ENCODE results near the gene UBAC1. TPM values are rescaled to one million over a fixed set of nuclear protein-coding genes. Genes with fewer than 3 reads are reported as not detected.

The UBAC1 gene
- total and polyA plus RNA-seq, 11 donors, result 71.1 to 140 (median 100) TPM

GRCh38 chr9:135989722-135990467 lies 28.7 kb upstream of the UBAC1 start:
- H3K4me1 ChIP-seq, result peaks cover 10 to 56% (median 32%) of the 10 kb centered on the region in 12 donors
- ATAC-seq (no peak), DNase-seq (peak in 1 of 5 donors; percentile 77)
- no peaks in the 10 kb centered on the region for H3K27me3 ChIP-seq
- TF ChIP-seq CTCF (IDR thresholded peaks at IDR 0.05) (no peak), POLR2A (IDR thresholded peaks at IDR 0.05) (no peak)
- H3K9me3 ChIP-seq, result no peaks in the 10 kb centered on the region
- 35 to 75% (median 52%) methylated on average over 12 to 36 of the region's 36 CpGs for WGBS, 4 donors
- peak overlapping the region in 1 of 12 donors; percentile 5 for H3K27ac ChIP-seq
- intact Hi-C loops (cut with DNase I), result loop anchor here in 1 of 10 donors (10.0 kb wide), 1 partner anchor 55 kb away; no protein-coding TSS in a partner anchor
- H3K36me3 ChIP-seq, result no peaks in the 10 kb centered on the region
- peak overlapping the region in 4 of 12 donors; percentile 12 to 31 (median 19) for H3K4me3 ChIP-seq

GRCh38 chr9:135989157-135989556 lies 28.0 kb upstream of the UBAC1 start:
- ATAC-seq, result no peak
- TF ChIP-seq CTCF (IDR thresholded peaks at IDR 0.05), result no peak
- no peak for TF ChIP-seq POLR2A (IDR thresholded peaks at IDR 0.05)
- Histone ChIP-seq H3K4me3 (no peak overlapping the region), H3K36me3 (no peaks in the 10 kb centered on the region), H3K27ac (no peak overlapping the region), H3K9me3 (no peaks in the 10 kb centered on the region), H3K4me1 (peaks cover 10 to 48% (median 32%) of the 10 kb centered on the region in 12 donors), H3K27me3 (no peaks in the 10 kb centered on the region)
- DNase-seq, result peak in 1 of 5 donors; percentile 63
- WGBS, 4 donors, result 90 to 100% (median 91%) methylated on average over 1 to 8 of the region's 8 CpGs
- intact Hi-C loops (cut with DNase I), result no loop called here

GRCh38 chr9:135988493-135988892 lies 27.3 kb upstream of the UBAC1 start:
- ATAC-seq (no peak), DNase-seq (peak in 1 of 5 donors; percentile 53)
- intact Hi-C loops (cut with DNase I), result no loop called here
- H3K36me3 ChIP-seq, result no peaks in the 10 kb centered on the region
- H3K27me3 ChIP-seq, result no peaks in the 10 kb centered on the region
- no peaks in the 10 kb centered on the region for H3K9me3 ChIP-seq
- 93 to 95% (median 93%) methylated on average over 12 to 17 of the region's 17 CpGs for WGBS, 4 donors
- TF ChIP-seq CTCF (IDR thresholded peaks at IDR 0.05) (no peak), POLR2A (IDR thresholded peaks at IDR 0.05) (no peak)
- no peak overlapping the region for H3K4me3 ChIP-seq
- peaks cover 9 to 42% (median 29%) of the 10 kb centered on the region in 12 donors for H3K4me1 ChIP-seq
- H3K27ac ChIP-seq, result no peak overlapping the region

GRCh38 chr9:135987838-135988404 lies 26.7 kb upstream of the UBAC1 start:
- Histone ChIP-seq H3K36me3 (no peaks in the 10 kb centered on the region), H3K27ac (no peak overlapping the region), H3K27me3 (no peaks in the 10 kb centered on the region), H3K9me3 (no peaks in the 10 kb centered on the region), H3K4me1 (peaks cover 3 to 36% (median 23%) of the 10 kb centered on the region in 12 donors), H3K4me3 (no peak overlapping the region)
- no peak for ATAC-seq
- WGBS, 4 donors, result 92 to 93% (median 92%) methylated on average over 9 to 16 of the region's 16 CpGs
- no peak for DNase-seq
- intact Hi-C loops (cut with DNase I), result no loop called here
- TF ChIP-seq POLR2A (IDR thresholded peaks at IDR 0.05) (no peak), CTCF (IDR thresholded peaks at IDR 0.05) (no peak)
